Panc1 (cell line): ENCODE results near the gene ANKRD66. TPM values are rescaled to one million over a fixed set of nuclear protein-coding genes. Genes with fewer than 3 reads are reported as not detected.

ENCODE experiments used
- ATAC-seq: fragments of 200-7000 bp; cut with Tn5 transposase; 2 replicates; pipeline ENCODE4 v1.9.1; 2020; ENCODE audit warnings: mild to moderate bottlenecking, moderate library complexity
- BruUV-seq: library from RNA; stranded (reverse); fragments of 400-500 nt; replicated peaks from 2 replicates; lab custom pipeline; 2021; lab: Mats Ljungman, UMichigan
- CTCF ChIA-PET: fragments of 300-600 bp; sonication (Branson Sonifier 250); formaldehyde crosslinking; loops from one replicate; lab custom pipeline; 2022; ENCODE audit warnings: antibody characterized with exemption; lab: Charles Lee
- POLR2A ChIA-PET: fragments of 300-600 bp; sonication (Branson Sonifier 250); formaldehyde crosslinking; loops from one replicate; lab custom pipeline; 2022; ENCODE audit warnings: antibody characterized with exemption; lab: Charles Lee
- DNase-seq: peaks from one replicate; pipeline ENCODE4 v3.0.0-alpha.2; 2010; ENCODE audit warnings: low read depth, low spot score
- H3K27ac ChIP-seq: 2 replicates; pipeline ENCODE4 v1.5.1; 2011; ENCODE audit warnings: mild to moderate bottlenecking, low read length, inconsistent platforms
- H3K27me3 ChIP-seq: fragments of 200-500 bp; sonication (Bioruptor generic); 2 replicates; pipeline ENCODE4 v1.6.0; 2014; ENCODE audit warnings: low read length, inconsistent platforms; ENCODE audit not compliant: control insufficient read depth, insufficient read depth
- H3K36me3 ChIP-seq: fragments of 200-500 bp; sonication (Bioruptor generic); 2 replicates; pipeline ENCODE4 v1.5.1; 2014; ENCODE audit warnings: inconsistent platforms, mild to moderate bottlenecking, low read length, moderate library complexity; ENCODE audit not compliant: control insufficient read depth, insufficient read depth
- H3K4me1 ChIP-seq: 2 replicates; pipeline ENCODE4 v1.5.1; 2011; ENCODE audit warnings: inconsistent platforms, mild to moderate bottlenecking, low read length, moderate library complexity; ENCODE audit not compliant: control insufficient read depth, insufficient read depth
- H3K4me3 ChIP-seq, 2 experiments: 2 replicates each; pipeline ENCODE4 v1.5.1; 2011 to 2012; ENCODE audit warnings: low read depth in 2 of 2, low read length in 2 of 2, mild to moderate bottlenecking in 2 of 2, inconsistent platforms in 1 of 2, moderate library complexity in 1 of 2
- H3K9me3 ChIP-seq: fragments of 200-500 bp; sonication (Bioruptor generic); 2 replicates; pipeline ENCODE4 v1.5.1; 2014; ENCODE audit warnings: low read depth, mild to moderate bottlenecking, inconsistent platforms, low read length, moderate library complexity; ENCODE audit not compliant: control insufficient read depth, insufficient read depth
- CTCF ChIP-seq: fragments of 450-650 bp; IDR thresholded peaks from 2 replicates; pipeline ENCODE4 v1.5.1; 2017; ENCODE audit warnings: mild to moderate bottlenecking
- POLR2AphosphoS5 ChIP-seq: IDR thresholded peaks from 2 replicates; pipeline ENCODE4 v1.6.1; 2012; ENCODE audit warnings: mild to moderate bottlenecking, low read depth, low read length, moderate library complexity
- REST ChIP-seq, 2 experiments: IDR thresholded peaks; 2 replicates each; pipeline ENCODE4 v1.6.1; 2011 to 2012; ENCODE audit warnings: low read depth in 2 of 2, control low read depth in 1 of 2, low read length in 1 of 2, mild to moderate bottlenecking in 1 of 2, moderate library complexity in 1 of 2; ENCODE audit not compliant: insufficient read depth in 1 of 2
- SIN3A ChIP-seq: IDR thresholded peaks from 2 replicates; pipeline ENCODE4 v1.6.1; 2012; ENCODE audit warnings: low read depth, mild to moderate bottlenecking, low read length, moderate library complexity, borderline replicate concordance; ENCODE audit not compliant: insufficient read depth
- TCF7L2 ChIP-seq: IDR thresholded peaks from 2 replicates; pipeline ENCODE4 v1.6.1; 2011; ENCODE audit warnings: mild to moderate bottlenecking, low read depth, low read length, inconsistent platforms
- in situ Hi-C: cut with HindIII; loops from 2 replicates; pipeline ENCODE4 v1.10.0; 2016; ENCODE audit warnings: low sequenced_read_pairs, low pct_unique_long_range_greater_than_20kb
- intact Hi-C: fragments of 100-400 bp; cut with micrococcal nuclease; formaldehyde crosslinking; loops from one replicate; pipeline ENCODE4 v1.10.0; 2022; ENCODE audit not compliant: unreplicated experiment
- total RNA-seq: library from RNA; stranded (reverse); gene quantifications from one replicate; pipeline ENCODE4 v1.2.1, GENCODE V29; 2021; ENCODE audit not compliant: unreplicated experiment

The ANKRD66 gene
- total RNA-seq, 1 experiment from 2014 or later: not detected

- Histone ChIP-seq H3K27me3 (peaks cover 2% of the 10 kb centered on the region; the same call in 1 of the 2 replicates), H3K27ac (no peak overlapping the region), H3K9me3 (no peaks in the 10 kb centered on the region), H3K4me3 (no peak overlapping the region), H3K36me3 (no peaks in the 10 kb centered on the region), H3K4me1 (no peaks in the 10 kb centered on the region)
- in situ Hi-C loops (no loop called here), intact Hi-C loops (no loop called here)
- CTCF ChIA-PET: interaction anchor here (0.6 kb wide), 1 partner anchor 16 kb away, joined by 3 read pairs; no protein-coding TSS in a partner anchor
- ATAC-seq (no peak), DNase-seq (no peak)
- POLR2A ChIA-PET: no interaction called here
- no TSS peak for BruUV-seq
- TF ChIP-seq CTCF (no peak), POLR2AphosphoS5 (no peak), SIN3A (no peak), REST (IDR thresholded peaks at IDR 0.05; ENCODE audit: insufficient read depth in 1 of 2, low read depth in 2 of 2, low read length in 1 of 2) (no peak), TCF7L2 (no peak)
Measured at GRCh38 chr6:46719099-46719498, 27.6 kb upstream of the ANKRD66 start.

- no peak overlapping the region for H3K4me3 ChIP-seq
- in situ Hi-C loops (no loop called here), intact Hi-C loops (no loop called here)
- TF ChIP-seq REST (IDR thresholded peaks at IDR 0.05; ENCODE audit: insufficient read depth in 1 of 2, low read depth in 2 of 2, low read length in 1 of 2): no peak
- no peak for TF ChIP-seq TCF7L2
- TF ChIP-seq CTCF: no peak
- TF ChIP-seq POLR2AphosphoS5: no peak
- no peak for TF ChIP-seq SIN3A
- peaks cover 2% of the 10 kb centered on the region; the same call in 1 of the 2 replicates for H3K27me3 ChIP-seq
- DNase-seq (no peak), ATAC-seq (no peak)
- no peaks in the 10 kb centered on the region for H3K4me1 ChIP-seq
- no peaks in the 10 kb centered on the region for H3K9me3 ChIP-seq
- no peak overlapping the region for H3K27ac ChIP-seq
- ChIA-PET POLR2A (no interaction called here), CTCF (no interaction called here)
- no peaks in the 10 kb centered on the region for H3K36me3 ChIP-seq
- BruUV-seq: no TSS peak
Measured at GRCh38 chr6:46720401-46720800, 26.3 kb upstream of the ANKRD66 start.
